HG03064 (cell line): ENCODE data around the gene ADAMTS20.

Experiments
- ATAC-seq: cut with Tn5 transposase; IDR thresholded peaks from one replicate; pipeline ENCODE4 v1.9.1; 2021; ENCODE audit warnings: low read depth; ENCODE audit not compliant: unreplicated experiment

Gene ADAMTS20

GRCh38 chr12:43501703-43502102, 50.3 kb downstream of the ADAMTS20 start:
- no peak for ATAC-seq

DNA sequence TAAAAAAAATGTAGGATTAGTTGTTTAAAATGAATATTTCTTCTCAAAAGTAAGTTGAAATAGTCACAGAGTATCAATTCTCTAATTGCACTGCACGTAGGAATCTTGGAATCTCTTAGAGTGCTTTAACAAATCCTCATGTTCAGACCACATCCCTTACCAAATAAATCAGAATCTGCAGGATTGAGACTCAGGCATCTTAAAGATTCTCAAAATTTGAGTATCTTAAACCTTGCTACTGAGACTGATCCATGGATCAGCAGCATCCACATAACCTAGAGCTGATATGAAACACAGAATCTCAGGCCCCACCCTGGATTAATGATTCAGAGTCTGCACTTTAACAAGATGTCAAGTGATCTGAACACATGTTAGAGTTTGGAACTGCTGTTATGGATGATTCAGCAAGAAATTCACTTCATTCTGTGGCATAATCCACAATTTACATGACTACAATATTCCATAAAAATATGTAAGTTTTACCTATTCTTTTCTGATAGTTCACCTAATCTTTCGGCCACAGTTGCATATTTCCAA, 58.7 kb downstream of the ADAMTS20 start:
- ATAC-seq, result no peak

GRCh38 chr12:43482311-43483085, 69.5 kb downstream of the ADAMTS20 start:
- ATAC-seq, result no peak

DNA sequence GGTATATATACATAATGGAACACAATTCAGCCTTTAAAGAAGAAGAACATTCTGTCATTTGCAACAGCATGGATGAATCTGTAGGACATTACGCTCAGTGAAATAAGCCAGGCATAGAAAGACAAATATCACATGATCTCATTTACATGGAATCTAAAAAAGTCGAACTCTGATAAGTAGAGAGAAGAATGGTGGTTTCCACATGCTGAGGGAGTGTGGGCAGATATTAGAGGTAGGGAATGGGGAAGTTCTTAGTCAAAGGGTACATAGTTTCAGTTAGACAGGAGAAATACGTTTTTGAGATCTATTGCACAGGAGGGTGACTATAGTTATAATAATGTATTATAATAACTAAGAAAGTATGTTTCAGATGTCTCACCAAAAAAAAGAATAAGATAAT, 71.4 kb downstream of the ADAMTS20 start:
- no peak for ATAC-seq

- ATAC-seq, result no peak
Observed at GRCh38 chr12:43462741-43463140, 89.3 kb downstream of the ADAMTS20 start.

DNA sequence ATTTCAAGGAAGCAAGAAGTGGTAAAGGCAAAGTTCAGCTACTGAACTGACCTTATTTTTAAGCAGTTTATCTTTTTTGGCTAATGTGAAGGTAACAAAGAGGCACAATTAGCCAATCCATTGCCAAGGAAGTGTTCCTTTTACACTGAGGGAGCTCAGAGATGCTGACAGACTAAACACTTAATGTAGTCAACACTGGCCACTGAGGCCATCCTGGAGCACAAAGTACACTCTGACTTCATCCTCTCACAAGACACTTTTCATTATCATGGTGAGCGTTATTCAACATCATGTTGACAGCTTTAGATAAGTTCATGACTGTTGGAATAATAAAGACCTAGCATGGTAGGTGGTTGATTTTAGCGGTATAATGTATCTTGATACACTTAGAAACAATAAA, 89.9 kb downstream of the ADAMTS20 start:
- no peak for ATAC-seq

GRCh38 chr12:43459285-43459684, 92.7 kb downstream of the ADAMTS20 start:
- no peak for ATAC-seq

- ATAC-seq, result no peak
Observed at GRCh38 chr12:43453761-43454160, 98.2 kb downstream of the ADAMTS20 start.

DNA sequence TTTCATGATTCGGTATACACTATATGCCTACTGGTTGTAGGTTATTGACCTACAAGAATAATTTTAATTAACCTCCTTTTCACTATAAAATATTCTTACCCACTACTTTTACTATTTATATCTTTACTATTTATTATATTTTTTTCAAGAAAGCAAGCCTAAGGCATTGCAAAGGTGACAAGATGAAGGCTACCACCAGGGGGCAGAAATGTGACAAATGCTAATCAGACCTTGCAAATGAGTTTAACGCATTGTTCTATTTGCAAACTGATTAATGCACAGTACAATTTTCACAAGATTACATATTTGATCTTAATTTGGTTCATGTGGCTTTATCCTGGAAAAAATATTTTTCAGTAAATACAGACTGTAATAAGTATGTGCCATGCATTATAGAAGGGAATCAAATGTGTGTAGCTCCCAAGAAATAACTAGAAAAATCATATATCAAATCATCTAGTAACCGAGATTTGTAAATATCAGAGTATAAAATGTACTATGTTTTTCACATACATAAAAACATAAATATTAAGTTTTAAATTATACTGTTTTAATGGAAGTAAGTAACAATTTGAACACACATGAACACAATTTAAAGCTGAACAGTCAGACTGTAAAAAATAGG, 107.0 kb downstream of the ADAMTS20 start:
- no peak for ATAC-seq

- no peak for ATAC-seq
Observed at GRCh38 chr12:43436597-43436996, 115.4 kb downstream of the ADAMTS20 start.

DNA sequence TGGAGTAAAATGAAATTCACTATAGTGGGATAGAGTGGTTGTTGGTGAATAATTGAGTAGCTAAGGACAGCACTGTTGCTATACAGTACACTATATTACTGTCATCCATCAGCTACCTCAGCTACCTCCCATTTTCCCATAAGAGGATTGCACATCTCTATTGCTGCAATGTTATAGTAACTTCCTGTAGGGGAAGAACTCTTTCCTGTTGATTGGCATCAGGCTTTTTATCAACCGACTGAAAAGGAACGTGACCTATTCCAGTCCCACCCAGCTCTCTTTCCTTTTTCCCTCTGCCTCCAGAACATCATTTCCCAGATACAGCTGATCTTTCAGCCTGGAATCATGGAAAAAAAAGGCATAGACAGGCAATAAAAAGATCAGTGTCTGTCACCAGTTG, 117.4 kb downstream of the ADAMTS20 start:
- ATAC-seq, result no peak

- no peak for ATAC-seq
Observed at GRCh38 chr12:43428088-43428600, 123.9 kb downstream of the ADAMTS20 start.

DNA sequence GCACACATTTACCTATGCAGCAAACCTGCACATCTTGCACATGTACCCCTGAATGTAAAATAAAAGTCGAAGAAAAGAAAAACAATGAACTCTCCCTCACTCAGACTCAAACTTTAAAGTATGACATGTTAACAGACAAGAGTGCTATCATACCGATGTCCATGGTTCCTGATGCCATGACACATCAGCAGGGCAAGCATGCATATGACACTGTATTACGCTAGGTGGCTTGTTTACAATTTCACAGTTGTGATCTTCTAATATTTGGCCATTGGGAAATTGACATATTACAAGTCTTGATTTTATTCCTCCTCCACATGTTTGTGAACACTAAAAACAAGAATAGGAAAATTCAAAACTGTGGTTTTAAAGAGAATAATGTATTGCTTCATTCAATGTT, 126.6 kb downstream of the ADAMTS20 start:
- ATAC-seq, result no peak

DNA sequence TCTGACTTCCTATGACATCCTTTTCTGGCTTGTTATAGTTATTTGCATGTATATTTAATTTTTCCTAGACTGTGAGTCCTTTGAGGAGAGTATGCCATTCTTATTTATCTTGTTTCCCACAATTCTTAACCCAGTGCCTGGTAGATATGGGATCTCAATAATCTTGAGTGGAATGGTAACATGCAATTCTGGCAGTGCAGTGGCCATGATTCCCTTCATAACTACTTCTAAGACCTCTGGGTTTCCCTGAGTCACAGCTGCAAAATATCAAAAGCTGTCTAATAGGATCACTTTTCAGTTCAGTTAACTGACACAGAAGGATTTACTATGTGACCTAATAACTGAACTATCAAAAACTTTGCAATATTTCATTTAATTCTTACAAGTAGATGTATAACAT, 135.0 kb downstream of the ADAMTS20 start:
- ATAC-seq, result no peak

DNA sequence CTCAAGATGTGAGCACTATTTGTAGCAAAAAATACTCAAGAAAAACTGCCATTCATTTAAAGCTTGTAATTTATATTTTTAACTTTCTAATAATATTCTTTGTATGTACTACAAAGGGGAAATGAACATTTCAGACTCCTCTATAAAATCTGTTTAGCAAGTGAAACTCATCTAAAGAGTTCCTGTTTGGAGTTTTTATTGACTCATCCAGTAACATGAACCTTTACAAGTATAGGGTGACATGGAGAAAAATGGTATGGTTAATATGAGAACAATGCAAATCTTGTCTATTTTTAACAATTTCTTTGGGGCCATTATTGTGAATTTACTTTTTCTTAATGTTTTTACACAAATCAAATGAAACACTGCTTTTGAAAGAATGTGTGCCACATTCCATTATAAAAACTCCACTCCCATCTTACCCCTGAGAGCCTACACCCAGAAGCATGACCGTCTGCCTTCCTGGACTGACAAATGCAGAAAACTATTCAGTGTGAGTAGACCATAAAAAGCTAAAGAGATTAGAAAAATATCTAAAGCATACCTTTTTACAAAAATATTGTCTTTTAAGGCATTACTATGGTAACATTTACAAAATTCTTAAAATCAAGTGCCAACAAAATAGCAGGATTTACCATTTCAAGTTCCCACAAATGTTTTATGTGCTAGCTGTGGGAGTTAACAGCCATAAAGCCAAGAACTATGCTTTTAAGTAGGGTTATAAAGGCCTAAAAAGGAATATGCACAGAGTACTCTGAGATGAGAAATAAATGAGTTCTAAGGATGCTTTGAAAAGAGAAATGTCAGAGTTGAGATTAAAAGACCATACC, 144.0 kb downstream of the ADAMTS20 start:
- no peak for ATAC-seq

GRCh38 chr12:43406801-43407200, 145.2 kb downstream of the ADAMTS20 start:
- ATAC-seq, result no peak

GRCh38 chr12:43402436-43402835, 149.6 kb downstream of the ADAMTS20 start:
- no peak for ATAC-seq

DNA sequence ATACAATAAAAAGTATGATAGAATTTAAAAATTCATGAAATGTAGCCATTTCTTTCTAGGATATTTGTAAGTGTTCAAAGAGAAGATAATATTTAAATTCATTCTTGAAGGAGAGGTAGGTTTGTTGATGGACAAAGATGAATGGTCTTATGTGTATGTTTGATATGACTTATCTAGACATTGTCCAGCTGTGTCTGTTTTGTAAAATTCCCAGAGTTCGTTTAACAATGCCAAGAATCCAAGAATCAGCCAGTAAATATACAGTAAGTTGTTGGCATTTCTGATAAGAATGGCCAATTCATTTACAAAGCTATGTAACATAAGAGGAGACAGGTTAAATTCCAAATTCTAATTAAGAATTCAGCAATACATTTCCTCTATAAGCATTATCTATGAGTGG, 150.9 kb downstream of the ADAMTS20 start:
- no peak for ATAC-seq

DNA sequence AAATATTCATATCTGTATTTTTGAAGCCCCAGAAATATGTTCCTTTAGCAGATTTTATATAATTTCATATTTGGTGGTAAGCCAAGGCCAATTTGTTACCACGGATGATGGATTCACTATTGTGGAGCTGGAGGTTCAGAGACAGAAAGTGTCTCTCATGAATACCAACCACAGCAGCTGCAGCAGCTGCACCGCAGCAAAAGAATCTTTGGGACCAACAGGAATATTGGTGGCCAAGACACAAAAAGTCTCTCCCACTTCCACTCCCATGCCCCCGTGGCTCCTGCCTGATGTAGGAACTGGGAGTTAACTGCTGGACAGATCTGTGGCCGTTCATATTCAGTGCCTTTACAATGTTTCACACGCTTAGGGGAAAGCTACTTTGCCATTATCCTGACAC, 155.3 kb downstream of the ADAMTS20 start:
- no peak for ATAC-seq

DNA sequence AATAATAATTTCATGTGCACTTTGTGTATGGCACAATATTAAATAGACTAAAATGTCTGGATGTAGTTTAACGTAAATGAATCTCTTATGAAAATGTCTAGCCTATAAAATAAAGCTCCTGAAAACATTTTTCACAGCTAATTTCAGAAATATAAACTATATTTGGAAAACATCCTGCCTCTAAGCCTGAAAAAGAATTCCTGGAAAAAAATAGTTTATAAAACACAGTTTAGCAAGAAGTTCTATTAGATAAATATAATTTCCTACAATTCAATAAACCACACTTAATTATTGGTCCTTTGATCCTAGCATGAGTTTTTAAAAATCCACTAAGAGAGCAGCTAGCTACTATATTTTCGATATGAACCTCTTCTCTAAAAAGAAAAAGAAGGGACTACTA, 159.9 kb downstream of the ADAMTS20 start:
- ATAC-seq, result no peak

DNA sequence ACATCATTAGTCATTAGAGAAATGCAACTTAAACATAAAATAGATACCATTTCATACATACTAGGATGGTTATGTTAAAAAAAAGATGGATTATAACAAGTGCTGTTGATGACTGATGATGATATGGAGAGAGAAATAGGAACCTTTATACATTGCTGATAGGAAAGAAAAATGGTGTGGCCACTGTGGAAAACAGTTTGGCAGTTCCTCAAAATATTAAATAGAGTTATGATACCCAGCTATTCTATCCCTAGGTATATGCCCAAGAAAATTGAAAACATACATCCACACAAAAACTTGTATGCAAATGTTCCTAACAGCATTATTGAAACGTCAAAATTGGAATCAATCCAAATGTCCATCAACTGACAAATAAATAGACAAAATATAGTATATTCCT, 170.1 kb downstream of the ADAMTS20 start:
- no peak for ATAC-seq
